Loucy (cell line): ENCODE results near the gene PDE4D.

Source experiments
- CTCF ChIP-seq: fragments of 200-600 bp; sonication (generic); conservative IDR thresholded peaks from 2 replicates; pipeline ENCODE4 v1.5.1; 2014; ENCODE audit warnings: mild to moderate bottlenecking, antibody characterized with exemption, low read length
- EZH2phosphoT487 ChIP-seq: fragments of 200-600 bp; IDR thresholded peaks from 2 replicates; pipeline ENCODE4 v1.6.1; 2018; ENCODE audit warnings: antibody characterized with exemption, mild to moderate bottlenecking, moderate library complexity, borderline replicate concordance

- TF ChIP-seq CTCF (no peak), EZH2phosphoT487 (no peak)
Observed at GRCh38 chr5:59555596-59555995, 337.9 kb downstream of the PDE4D start.
